H1 (cell line): Measurements from ENCODE around the gene CNTF. TPM values are rescaled to one million over a fixed set of nuclear protein-coding genes. Genes with fewer than 3 reads are reported as not detected.

Experiments used
- CTCF ChIA-PET: fragments of 300-600 bp; sonication (Branson Sonifier 250); formaldehyde crosslinking; loops from one replicate; lab custom pipeline; 2021; ENCODE audit not compliant: partially characterized antibody; lab: Charles Lee
- POLR2A ChIA-PET: fragments of 300-600 bp; sonication (Branson Sonifier 250); formaldehyde crosslinking; loops from one replicate; lab custom pipeline; 2021; ENCODE audit warnings: inconsistent platforms; ENCODE audit not compliant: partially characterized antibody; lab: Charles Lee
- DNase-seq, 2 experiments: peaks; one replicate each; pipeline versions ENCODE4 v3.0.0 to v3.0.0-alpha.2; 2010 to 2022; ENCODE audit warnings: low spot score in 2 of 2, low read depth in 1 of 2, mixed read lengths in 1 of 2
- FAIRE-seq: peaks from 2 replicates; lab custom pipeline; 2011; peaks lifted over from hg19 to GRCh38; lab: Jason Lieb, UNC
- H2AFZ ChIP-seq: 2 replicates; pipeline ENCODE4 v1.8.1; 2012; ENCODE audit warnings: low read length, inconsistent platforms
- H2AK5ac ChIP-seq: 2 replicates; pipeline ENCODE4 v1.6.1; 2013; ENCODE audit warnings: low read depth, low read length
- H2BK120ac ChIP-seq: replicated peaks from 2 replicates; pipeline ENCODE3; 2013; ENCODE audit warnings: low read depth, low read length, inconsistent platforms
- H2BK12ac ChIP-seq: 2 replicates; pipeline ENCODE4 v1.6.1; 2013; ENCODE audit warnings: low read depth, low read length
- H2BK15ac ChIP-seq: 2 replicates; pipeline ENCODE4 v1.6.1; 2013; ENCODE audit warnings: low read length
- H2BK20ac ChIP-seq: 2 replicates; pipeline ENCODE4 v1.6.1; 2013; ENCODE audit warnings: low read length
- H2BK5ac ChIP-seq: 2 replicates; pipeline ENCODE4 v1.6.1; 2013; ENCODE audit warnings: low read depth, low read length
- H3K14ac ChIP-seq: 2 replicates; pipeline ENCODE4 v1.6.1; 2013; ENCODE audit warnings: inconsistent platforms; ENCODE audit not compliant: insufficient read length
- H3K18ac ChIP-seq: 2 replicates; pipeline ENCODE4 v1.6.1; 2013; ENCODE audit warnings: low read length; ENCODE audit errors: extremely low read depth
- H3K23ac ChIP-seq: 2 replicates; pipeline ENCODE4 v1.6.1; 2013; ENCODE audit warnings: inconsistent platforms; ENCODE audit not compliant: insufficient read length
- H3K23me2 ChIP-seq: 2 replicates; pipeline ENCODE4 v1.6.1; 2013; ENCODE audit warnings: low read depth, low read length
- H3K27ac ChIP-seq: 2 replicates; pipeline ENCODE4 v1.6.1; 2011; ENCODE audit warnings: low read depth, low read length, inconsistent platforms
- H3K27me3 ChIP-seq, 4 experiments: replicated peaks in 1 of 4; 1 replicate in 1 of 4; 2 replicates in 3 of 4; pipeline versions ENCODE4 v1.6.1 to v1.8.1; 2011 to 2013; ENCODE audit warnings: low read length in 3 of 4, mild to moderate bottlenecking in 3 of 4, inconsistent platforms in 2 of 4, mixed read lengths in 2 of 4, moderate library complexity in 1 of 4; ENCODE audit not compliant: control insufficient read depth in 3 of 4, insufficient read depth in 3 of 4; ENCODE audit errors: extremely low read depth in 1 of 4
- H3K36me3 ChIP-seq, 4 experiments: 2 replicates each; pipeline versions ENCODE4 v1.6.1 to v1.8.1; 2011 to 2013; ENCODE audit warnings: mild to moderate bottlenecking in 4 of 4, low read length in 3 of 4, moderate library complexity in 2 of 4, control low read depth in 1 of 4, inconsistent platforms in 1 of 4; ENCODE audit not compliant: insufficient read depth in 4 of 4, control insufficient read depth in 2 of 4
- H3K4ac ChIP-seq: replicated peaks from 2 replicates; pipeline ENCODE3; 2013; ENCODE audit warnings: low read length, low read depth, mixed read lengths, inconsistent platforms; ENCODE audit not compliant: insufficient read length
- H3K4me1 ChIP-seq, 4 experiments: replicated peaks in 1 of 4; 1 replicate in 1 of 4; 2 replicates in 3 of 4; pipeline versions ENCODE4 v1.6.1 to v1.8.1; 2011 to 2013; ENCODE audit warnings: low read length in 3 of 4, inconsistent platforms in 2 of 4, mixed read lengths in 1 of 4; ENCODE audit not compliant: insufficient read depth in 4 of 4, control insufficient read depth in 3 of 4
- H3K4me2 ChIP-seq, 2 experiments: 2 replicates each; pipeline versions ENCODE4 v1.6.1 to v1.8.1; 2011 to 2013; ENCODE audit warnings: low read depth in 2 of 2, low read length in 2 of 2, control low read depth in 1 of 2, inconsistent platforms in 1 of 2, mild to moderate bottlenecking in 1 of 2; ENCODE audit not compliant: insufficient read depth in 1 of 2
- H3K4me3 ChIP-seq, 4 experiments: fragments of 200-600, 300-600 bp in 1 of 4; sonication (generic), shearing (Covaris generic), sonication (Bioruptor Twin) in 1 of 4; 2 replicates each; pipeline versions ENCODE4 v1.5.1 to v1.8.1; 2011 to 2016; ENCODE audit warnings: low read length in 4 of 4, low read depth in 3 of 4, control low read depth in 2 of 4, inconsistent platforms in 2 of 4, mild to moderate bottlenecking in 2 of 4, mixed read lengths in 1 of 4, moderate library complexity in 1 of 4; ENCODE audit not compliant: insufficient read depth in 2 of 4; ENCODE audit errors: extremely low read depth in 1 of 4
- H3K56ac ChIP-seq: replicated peaks from 2 replicates; pipeline ENCODE3; 2013; ENCODE audit warnings: low read depth, mild to moderate bottlenecking, mixed read lengths, low read length, inconsistent platforms; ENCODE audit not compliant: insufficient read length
- H3K79me1 ChIP-seq: 2 replicates; pipeline ENCODE4 v1.6.1; 2013; ENCODE audit warnings: low read depth, low read length, control low read depth
- H3K79me2 ChIP-seq, 2 experiments: 2 replicates each; pipeline versions ENCODE4 v1.6.1 to v1.8.1; 2012 to 2013; ENCODE audit warnings: low read length in 2 of 2, mild to moderate bottlenecking in 2 of 2, inconsistent platforms in 1 of 2; ENCODE audit not compliant: insufficient read depth in 2 of 2, control insufficient read depth in 1 of 2
- H3K9ac ChIP-seq, 4 experiments: replicated peaks in 1 of 4; 1 replicate in 1 of 4; 2 replicates in 3 of 4; pipeline versions ENCODE4 v1.6.1 to v1.8.1; 2011 to 2013; ENCODE audit warnings: low read depth in 3 of 4, low read length in 3 of 4, control low read depth in 2 of 4, mild to moderate bottlenecking in 2 of 4, moderate library complexity in 2 of 4, inconsistent platforms in 1 of 4; ENCODE audit errors: extremely low read depth in 1 of 4
- H3K9me3 ChIP-seq, 2 experiments: 2 replicates each; pipeline versions ENCODE4 v1.6.1 to v1.8.1; 2012 to 2013; ENCODE audit warnings: mild to moderate bottlenecking in 2 of 2, moderate library complexity in 2 of 2, control low read depth in 1 of 2, inconsistent platforms in 1 of 2, low read depth in 1 of 2, low read length in 1 of 2, mixed read lengths in 1 of 2; ENCODE audit not compliant: insufficient read depth in 2 of 2
- H4K20me1 ChIP-seq, 2 experiments: replicated peaks in 1 of 2; 2 replicates each; pipeline versions ENCODE3 to v1.8.1; 2011 to 2013; ENCODE audit warnings: inconsistent platforms in 2 of 2, low read length in 2 of 2, mild to moderate bottlenecking in 1 of 2; ENCODE audit not compliant: insufficient read depth in 2 of 2, control insufficient read depth in 1 of 2
- H4K5ac ChIP-seq: 2 replicates; pipeline ENCODE4 v1.6.1; 2013; ENCODE audit warnings: low read length, low read depth, mixed read lengths, inconsistent platforms; ENCODE audit not compliant: insufficient read length
- H4K8ac ChIP-seq: 2 replicates; pipeline ENCODE4 v1.8.0; 2013; ENCODE audit warnings: mild to moderate bottlenecking, moderate library complexity, low read length, inconsistent platforms; ENCODE audit not compliant: insufficient read depth; ENCODE audit errors: extremely low read depth
- H4K91ac ChIP-seq: replicated peaks from 2 replicates; pipeline ENCODE3; 2013; ENCODE audit warnings: low read length, mixed read lengths, inconsistent platforms; ENCODE audit not compliant: insufficient read length
- HDAC2 ChIP-seq, 2 experiments: fragments of 300-600 bp in 1 of 2; sonication (generic) in 1 of 2; IDR thresholded peaks; 2 replicates each; pipeline ENCODE4 v1.6.1; 2011 to 2012; ENCODE audit warnings: low read depth in 2 of 2, low read length in 2 of 2, mild to moderate bottlenecking in 2 of 2, moderate library complexity in 2 of 2, borderline replicate concordance in 1 of 2, inconsistent platforms in 1 of 2
- HDAC6 ChIP-seq: IDR thresholded peaks from one replicate; pipeline ENCODE4 v1.7.1; 2012; ENCODE audit warnings: low read depth, mild to moderate bottlenecking, inconsistent platforms, low read length, moderate library complexity
- JUND ChIP-seq: IDR thresholded peaks from 2 replicates; pipeline ENCODE4 v1.6.1; 2011; ENCODE audit warnings: mild to moderate bottlenecking, improper control_type of control experiment, low read length
- KDM4A ChIP-seq: IDR thresholded peaks from one replicate; pipeline ENCODE4 v1.7.1; 2012; ENCODE audit warnings: low read depth, mild to moderate bottlenecking, moderate library complexity, low read length, inconsistent platforms; ENCODE audit not compliant: severe bottlenecking
- MAFK ChIP-seq: IDR thresholded peaks from 2 replicates; pipeline ENCODE4 v1.6.1; 2012; ENCODE audit warnings: low read depth, mild to moderate bottlenecking, improper control_type of control experiment, low read length
- POLR2AphosphoS5 ChIP-seq: IDR thresholded peaks from 2 replicates; pipeline ENCODE4 v1.6.1; 2011; ENCODE audit warnings: low read depth, low read length
- RNF2 ChIP-seq: fragments of 200-900, 300-1000 bp; sonication (generic); IDR thresholded peaks from 2 replicates; pipeline ENCODE4 v1.7.1; 2016; ENCODE audit warnings: borderline replicate concordance, low read depth, mild to moderate bottlenecking, antibody characterized with exemption, low read length; ENCODE audit not compliant: poor library complexity, severe bottlenecking; ENCODE audit errors: missing control alignments
- SIRT6 ChIP-seq: IDR thresholded peaks from one replicate; pipeline ENCODE4 v1.7.1; 2012; ENCODE audit warnings: low read length, inconsistent platforms
- SP2 ChIP-seq: IDR thresholded peaks from 2 replicates; pipeline ENCODE4 v1.6.1; 2012; ENCODE audit warnings: mild to moderate bottlenecking, low read length, inconsistent platforms
- SUZ12 ChIP-seq: fragments of 200-600 bp; sonication (generic); IDR thresholded peaks from 2 replicates; pipeline ENCODE4 v1.6.1; 2012; ENCODE audit warnings: mild to moderate bottlenecking, inconsistent platforms, low read length, moderate library complexity, mixed read lengths
- YY1 ChIP-seq: IDR thresholded peaks from 2 replicates; pipeline ENCODE4 v1.6.1; 2011; ENCODE audit warnings: low read depth, mild to moderate bottlenecking, low read length
- polyA plus RNA-seq, 7 experiments: library from polyadenylated mRNA; depleted of rRNA in 3 of 7; stranded (reverse) in 5 of 7; unstranded in 2 of 7; fragments of >200 nt in 5 of 7; fragments of 200-250 nt in 2 of 7; gene quantifications; 1 replicate in 5 of 7; 2 replicates in 1 of 7; 4 replicates in 1 of 7; pipeline versions ENCODE4 v1.2.1 to v1.2.3, GENCODE V29; 2011 to 2013; ENCODE audit warnings: missing spikeins in 2 of 7, mixed read lengths in 2 of 7
- total RNA-seq: library from RNA; stranded (reverse); fragmentation: NEBNext Ultra II Directional; extraction: Animal tissue kit (Norgen Biotek cat#: 25700); gene quantifications from 2 replicates; pipeline ENCODE4 v1.2.1, GENCODE V29; 2021
- TF ChIP-seq, protein P1 (sequence below): IDR thresholded peaks from 2 replicates; pipeline ENCODE4 v1.6.1; 2012; ENCODE audit warnings: inconsistent platforms
- TF ChIP-seq, protein P2 (sequence below): IDR thresholded peaks from 2 replicates; pipeline ENCODE4 v1.6.1; 2012; ENCODE audit warnings: low read length, inconsistent platforms

Gene CNTF
- total and polyA plus RNA-seq, 2 of the 8 experiments (the other 6 are each of a cell fraction or from before 2014, with no cell fraction given) = 0.41 to 1.5 TPM

DNA sequence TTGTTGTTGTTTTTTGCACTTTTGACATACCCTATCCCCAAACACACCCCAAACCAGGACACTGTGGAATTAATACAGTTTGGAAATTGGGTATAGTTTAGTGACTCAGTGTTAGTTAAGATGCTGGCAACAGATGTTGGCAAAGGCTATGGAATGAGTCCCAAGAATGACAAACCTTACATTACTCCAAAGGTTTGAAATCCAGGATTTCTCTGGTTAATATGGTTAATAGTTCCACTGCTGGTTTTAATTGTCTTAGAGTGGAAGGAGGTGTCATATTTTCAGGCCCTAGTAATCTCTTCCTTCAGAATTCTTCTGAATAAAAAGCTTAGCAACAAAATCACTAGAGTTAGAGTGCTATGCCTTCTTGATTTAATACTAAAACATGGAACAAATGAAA, 47.6 kb upstream of the CNTF start:
- H3K23me2 ChIP-seq = no peaks in the 10 kb centered on the region
- peaks cover 0 to 5% of the 10 kb centered on the region in 2 experiments; a peak in 2 of 4 replicates for H3K79me2 ChIP-seq
- H2AFZ ChIP-seq = no peak overlapping the region
- no peak overlapping the region for H2BK12ac ChIP-seq
- FAIRE-seq (no peak), DNase-seq (no peak)
- no peak overlapping the region for H3K4me2 ChIP-seq
- peaks cover 0 to 2% (median 0%) of the 10 kb centered on the region in 4 experiments; a peak in 1 of 7 replicates for H3K4me1 ChIP-seq
- H2AK5ac ChIP-seq = no peak overlapping the region
- H3K9me3 ChIP-seq = no peaks in the 10 kb centered on the region
- H3K14ac ChIP-seq = no peak overlapping the region
- H3K18ac ChIP-seq = no peak overlapping the region
- no peak overlapping the region for H2BK20ac ChIP-seq
- ChIA-PET POLR2A (no interaction called here), CTCF (interaction anchor here (1.2 to 1.8 kb wide), 2 partner anchors 44 to 561 kb away, joined by 3 to 5 read pairs; no protein-coding TSS in a partner anchor)
- no peak overlapping the region for H3K4me3 ChIP-seq
- H2BK5ac ChIP-seq = no peak overlapping the region
- H2BK120ac ChIP-seq = no peak overlapping the region
- H3K9ac ChIP-seq = no peak overlapping the region
- no peaks in the 10 kb centered on the region for H3K27me3 ChIP-seq
- H3K36me3 ChIP-seq = no peaks in the 10 kb centered on the region
- H3K56ac ChIP-seq = no peak overlapping the region
- no peaks in the 10 kb centered on the region for H4K20me1 ChIP-seq
- H3K23ac ChIP-seq = no peak overlapping the region
- H3K4ac ChIP-seq = no peak overlapping the region
- no peak overlapping the region for H2BK15ac ChIP-seq
- H3K27ac ChIP-seq = no peak overlapping the region
- H4K91ac ChIP-seq = no peak overlapping the region
- H4K8ac ChIP-seq = no peak overlapping the region
- no peaks in the 10 kb centered on the region for H3K79me1 ChIP-seq
- H4K5ac ChIP-seq = no peak overlapping the region
- TF ChIP-seq KDM4A = no peak
- TF ChIP-seq RNF2 = no peak
- TF ChIP-seq SP2 = no peak
- TF ChIP-seq SUZ12 = no peak
- TF ChIP-seq MAFK = no peak
- TF ChIP-seq POLR2AphosphoS5 = no peak
- TF ChIP-seq JUND = no peak
- TF ChIP-seq HDAC2 (IDR thresholded peaks at IDR 0.05; ENCODE audit: borderline replicate concordance in 1 of 2, low read depth in 2 of 2, low read length in 2 of 2) = no peak
- TF ChIP-seq, protein P1, sequence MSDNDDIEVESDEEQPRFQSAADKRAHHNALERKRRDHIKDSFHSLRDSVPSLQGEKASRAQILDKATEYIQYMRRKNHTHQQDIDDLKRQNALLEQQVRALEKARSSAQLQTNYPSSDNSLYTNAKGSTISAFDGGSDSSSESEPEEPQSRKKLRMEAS = no peak
- TF ChIP-seq SIRT6 = no peak
- TF ChIP-seq, protein P2, sequence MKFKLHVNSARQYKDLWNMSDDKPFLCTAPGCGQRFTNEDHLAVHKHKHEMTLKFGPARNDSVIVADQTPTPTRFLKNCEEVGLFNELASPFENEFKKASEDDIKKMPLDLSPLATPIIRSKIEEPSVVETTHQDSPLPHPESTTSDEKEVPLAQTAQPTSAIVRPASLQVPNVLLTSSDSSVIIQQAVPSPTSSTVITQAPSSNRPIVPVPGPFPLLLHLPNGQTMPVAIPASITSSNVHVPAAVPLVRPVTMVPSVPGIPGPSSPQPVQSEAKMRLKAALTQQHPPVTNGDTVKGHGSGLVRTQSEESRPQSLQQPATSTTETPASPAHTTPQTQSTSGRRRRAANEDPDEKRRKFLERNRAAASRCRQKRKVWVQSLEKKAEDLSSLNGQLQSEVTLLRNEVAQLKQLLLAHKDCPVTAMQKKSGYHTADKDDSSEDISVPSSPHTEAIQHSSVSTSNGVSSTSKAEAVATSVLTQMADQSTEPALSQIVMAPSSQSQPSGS = no peak
- TF ChIP-seq YY1 = no peak
- no peak for TF ChIP-seq HDAC6
